Activated T-helper 9 cell treated with anti-CD3 and anti-CD28 coated beads, Interleukin-2, amount 50 U/mL, for 16 hours (primary cell): ENCODE results near the gene SLC41A3.
"Not testable (repeated sequence)": the region's sequence is repeated elsewhere in the genome, so short reads cannot be mapped to it uniquely, and the experiment has no call there.

Experiments used
- DNase-seq: peaks from one replicate; pipeline ENCODE4 v3.0.0-alpha.2; 2020; ENCODE audit warnings: low read depth

SLC41A3 gene

DNA sequence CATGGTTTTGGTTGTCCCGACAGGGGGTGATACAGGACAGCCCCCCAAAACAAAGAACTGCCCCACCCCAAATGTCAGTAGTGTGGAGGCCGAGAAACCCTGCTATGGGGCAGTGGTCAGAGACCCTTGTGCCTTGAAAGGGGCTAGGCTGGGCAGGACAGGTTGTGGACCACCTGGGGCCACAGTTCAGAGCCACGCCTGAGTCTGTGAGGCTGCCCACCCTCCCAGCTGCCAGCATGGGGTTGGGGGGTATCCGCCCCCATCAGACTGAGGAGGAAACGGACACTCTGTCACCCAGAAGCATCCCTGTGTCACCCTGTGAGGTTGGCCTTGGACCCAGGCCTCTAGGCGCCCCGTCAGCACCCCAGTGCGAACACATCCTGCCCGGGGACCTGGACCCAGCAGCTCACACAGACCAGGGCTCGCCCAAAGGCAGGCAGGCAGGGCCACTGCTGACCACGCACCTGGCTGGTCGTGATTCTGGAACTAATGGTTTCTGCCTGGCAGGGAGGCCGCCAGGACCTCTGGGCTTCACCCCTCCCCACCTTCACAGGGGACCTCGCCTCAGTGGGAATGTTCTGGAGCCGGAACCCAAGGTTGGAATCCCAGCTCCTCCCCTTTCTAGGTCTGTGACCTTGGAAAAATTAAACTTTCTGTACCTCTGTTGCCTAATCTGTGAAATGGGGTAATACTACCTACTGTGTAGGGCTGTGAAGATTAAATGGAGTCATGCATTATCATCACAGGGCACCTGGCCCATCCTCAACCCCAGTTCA is 1.4 kb downstream of the SLC41A3 start:
- no peak for DNase-seq

- DNase-seq: no peak
These were observed 2.1 kb downstream of the SLC41A3 start for GRCh38 chr3:126081618-126082361.

DNA sequence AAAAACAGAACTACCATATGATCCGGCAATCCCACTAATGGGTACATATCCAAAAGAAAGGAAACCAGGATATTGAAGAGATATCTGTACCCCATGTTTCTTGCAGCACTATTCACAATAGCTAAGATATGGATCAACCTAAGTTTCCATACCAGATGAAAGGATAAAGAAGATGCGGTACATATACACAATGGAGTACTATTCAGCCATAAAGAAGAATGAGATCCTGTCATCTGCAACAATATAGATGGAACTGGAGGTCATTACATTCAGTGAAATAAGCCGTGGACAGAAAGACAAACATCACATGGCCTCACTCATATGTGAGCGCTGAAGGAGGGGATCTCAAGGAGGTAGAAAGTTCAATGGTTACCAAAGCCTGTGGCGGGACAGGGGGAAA is 3.0 kb downstream of the SLC41A3 start:
- DNase-seq: no peak

GRCh38 chr3:126078866-126079265 is 5.1 kb downstream of the SLC41A3 start:
- DNase-seq: no peak

DNA sequence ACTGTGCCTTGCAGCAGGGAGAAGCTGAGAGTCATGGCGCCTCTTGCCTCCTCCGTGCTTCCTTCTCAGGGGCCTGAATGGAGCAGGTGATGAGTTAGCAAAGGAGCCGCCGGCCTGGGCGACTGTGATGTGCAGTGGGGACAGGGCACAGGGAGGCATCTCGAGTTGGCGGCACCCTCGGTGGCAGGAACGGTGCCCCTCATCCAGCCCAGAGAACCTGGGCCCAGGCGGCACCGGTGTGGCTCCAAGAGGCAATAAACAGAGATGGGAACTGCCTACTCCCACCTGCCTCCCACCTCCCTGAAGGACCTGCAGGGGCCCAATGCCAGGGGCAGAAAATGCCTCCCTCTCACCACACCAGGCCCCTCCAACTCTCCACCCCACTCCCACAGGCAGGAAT is 6.2 kb downstream of the SLC41A3 start:
- no peak for DNase-seq

- no peak for DNase-seq
These were observed 7.8 kb downstream of the SLC41A3 start for GRCh38 chr3:126076140-126076539.

GRCh38 chr3:126070146-126070545 is 13.8 kb downstream of the SLC41A3 start:
- DNase-seq: no peak

DNA sequence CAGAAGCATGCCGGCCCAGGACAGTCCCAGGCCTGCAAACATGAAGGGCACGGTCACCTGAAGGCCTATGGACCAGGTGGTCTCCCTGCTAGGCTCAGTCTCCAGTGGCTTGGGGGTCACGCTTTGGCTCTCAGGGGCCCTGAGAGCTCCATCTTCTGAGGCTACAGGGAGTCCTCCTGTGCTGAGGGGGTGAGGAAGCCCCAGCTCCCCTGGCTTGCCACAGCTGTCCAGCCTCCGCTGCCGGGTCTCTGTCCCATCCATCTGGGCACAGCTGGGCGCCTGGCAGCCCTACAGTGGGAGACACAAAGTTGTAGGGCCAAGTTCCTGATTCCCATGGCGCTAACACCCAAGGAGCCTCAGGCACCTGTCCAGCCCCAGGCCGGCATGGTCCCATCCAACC is 16.0 kb downstream of the SLC41A3 start:
- DNase-seq: no peak

GRCh38 chr3:126066676-126067075 is 17.2 kb downstream of the SLC41A3 start:
- DNase-seq: not testable (repeated sequence)

DNA sequence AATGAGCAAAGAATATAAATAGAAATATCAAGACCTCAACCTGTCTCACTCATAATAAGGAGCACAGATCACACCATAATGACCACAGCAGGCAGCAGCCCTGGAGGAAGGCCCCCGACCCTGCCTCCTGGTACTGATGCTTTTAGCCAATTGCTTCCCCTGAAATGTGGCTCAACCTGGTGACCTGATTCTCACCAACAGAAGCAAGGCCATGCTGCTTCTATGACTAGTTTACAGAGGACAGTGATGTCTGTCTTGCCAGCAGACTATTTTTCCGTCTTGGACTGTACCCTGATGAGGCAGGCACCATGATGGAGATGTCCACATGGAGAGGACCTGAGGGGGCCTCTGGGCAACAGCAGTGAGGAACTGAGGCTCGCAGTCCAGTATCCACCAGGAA is 18.0 kb downstream of the SLC41A3 start:
- DNase-seq: no peak

DNA sequence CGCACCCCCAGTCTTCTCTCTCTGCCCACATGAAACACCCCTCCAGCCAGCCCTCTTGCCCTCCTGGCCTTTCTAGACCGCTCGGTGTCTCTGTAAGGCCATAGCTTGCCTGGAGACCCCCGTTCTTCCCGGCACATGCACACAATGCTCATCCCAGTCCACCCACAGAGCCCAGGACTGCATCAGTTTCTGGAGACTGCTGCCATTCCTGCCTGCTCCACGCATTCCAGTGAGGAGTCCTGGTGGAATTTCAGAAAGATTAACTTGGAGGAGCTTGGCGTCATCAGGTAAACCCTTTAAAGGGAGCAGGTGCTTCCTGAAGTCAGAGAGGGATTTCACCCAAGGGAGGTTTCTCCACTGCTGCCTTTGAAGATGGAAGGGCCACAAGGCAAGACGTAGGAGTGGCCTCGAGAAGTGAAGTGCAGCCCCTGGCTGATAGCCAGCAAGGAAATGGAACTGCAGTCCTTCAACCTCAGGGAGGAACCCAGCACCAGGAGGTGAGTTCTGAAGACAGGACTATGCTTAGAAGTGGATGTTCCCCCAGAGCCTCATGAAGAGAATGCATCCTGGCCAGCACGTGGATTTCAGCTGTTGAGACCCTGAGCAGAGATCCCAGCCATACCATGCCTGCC is 19.2 kb downstream of the SLC41A3 start:
- no peak for DNase-seq

DNA sequence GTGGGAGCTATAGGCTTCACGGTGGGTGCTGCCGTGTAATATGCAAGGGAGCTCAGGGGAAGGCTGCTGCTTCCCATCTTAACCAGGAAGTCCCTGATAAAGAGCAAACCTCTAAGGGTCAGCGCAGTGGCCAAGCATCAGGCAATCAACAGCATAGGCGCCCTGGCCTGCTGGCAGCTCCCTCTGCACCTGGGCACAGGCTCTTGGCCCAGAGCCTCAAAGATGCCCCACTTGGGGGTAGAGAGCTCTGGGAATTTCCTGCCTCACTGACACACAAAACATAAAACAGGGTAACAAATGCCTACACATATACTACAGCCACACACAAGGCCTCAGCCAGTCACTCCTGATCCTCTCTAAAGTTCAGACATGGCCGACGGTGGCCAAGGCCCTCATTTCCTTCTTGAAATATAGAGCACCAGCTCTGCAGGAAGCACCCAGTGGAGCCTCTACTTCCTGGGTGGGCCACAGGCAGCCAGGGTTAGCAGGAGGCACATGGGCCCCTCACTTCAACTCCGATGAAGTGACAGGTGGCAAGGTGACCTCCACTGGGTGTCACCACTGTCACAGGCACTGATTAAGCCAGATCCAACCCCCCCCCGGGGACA is 20.5 kb downstream of the SLC41A3 start:
- no peak for DNase-seq

- no peak for DNase-seq
These were observed 22.5 kb downstream of the SLC41A3 start for GRCh38 chr3:126061301-126062032.

DNA sequence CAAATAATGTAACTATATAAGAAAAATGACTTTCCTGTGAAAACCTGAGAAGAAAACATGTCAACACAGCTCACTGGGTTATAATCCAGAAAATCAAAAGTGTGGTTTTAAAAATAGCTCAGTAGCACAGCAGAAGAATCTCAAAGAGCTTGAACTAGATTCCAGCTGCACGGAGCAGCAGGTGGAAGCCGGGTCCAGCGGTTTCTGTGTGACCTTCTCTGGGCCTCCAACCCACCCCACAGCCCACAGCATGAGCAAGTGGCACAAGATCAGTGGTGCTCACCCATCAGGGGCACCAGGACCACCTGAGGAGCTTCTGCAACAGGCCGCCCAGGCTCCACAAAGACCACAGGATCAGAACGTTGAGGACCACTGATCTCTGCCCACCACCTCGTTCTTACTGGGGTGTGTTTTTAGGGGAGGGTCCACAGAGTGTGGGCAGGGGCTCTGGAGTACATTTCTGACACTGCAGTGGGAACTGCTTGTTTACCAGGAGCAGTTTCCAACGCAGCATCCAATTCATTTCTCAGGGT is 23.2 kb downstream of the SLC41A3 start:
- no peak for DNase-seq

DNA sequence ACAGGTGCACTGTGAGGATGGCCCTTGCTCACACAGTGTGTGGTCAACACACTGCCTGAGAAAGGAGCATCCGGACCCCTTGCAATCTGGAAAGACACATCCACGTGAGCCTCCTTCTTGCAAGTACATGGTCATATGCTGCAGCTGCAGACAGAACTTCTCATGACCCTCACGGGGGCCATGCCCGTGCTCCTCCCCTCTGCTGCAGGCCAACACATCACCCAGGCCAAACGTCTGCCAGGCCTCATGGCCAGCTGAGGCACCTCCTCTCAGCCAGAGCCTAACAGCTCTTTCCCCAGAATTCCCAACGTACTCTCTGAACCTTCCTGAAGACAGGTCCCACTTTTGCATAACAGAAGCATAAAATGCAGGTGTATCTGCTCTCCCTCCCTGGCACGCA is 25.3 kb downstream of the SLC41A3 start:
- no peak for DNase-seq

GRCh38 chr3:126057936-126058335 is 26.0 kb downstream of the SLC41A3 start:
- DNase-seq: no peak

DNA sequence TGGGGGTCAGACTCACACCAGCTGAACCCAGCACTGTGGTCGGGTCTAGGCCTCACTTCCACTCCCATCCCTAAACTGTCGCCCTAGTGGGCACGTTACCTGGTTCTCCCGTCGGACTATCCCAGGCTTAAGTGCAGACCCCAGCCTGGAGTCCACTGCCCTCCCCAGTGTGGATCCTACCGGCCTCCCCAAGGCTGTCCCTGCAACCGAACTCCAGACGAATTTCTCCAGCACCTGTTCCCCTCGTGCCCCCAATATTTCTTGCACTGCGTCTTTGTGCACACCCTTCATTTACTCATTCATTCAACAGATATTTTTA is 26.5 kb downstream of the SLC41A3 start:
- DNase-seq: no peak

DNA sequence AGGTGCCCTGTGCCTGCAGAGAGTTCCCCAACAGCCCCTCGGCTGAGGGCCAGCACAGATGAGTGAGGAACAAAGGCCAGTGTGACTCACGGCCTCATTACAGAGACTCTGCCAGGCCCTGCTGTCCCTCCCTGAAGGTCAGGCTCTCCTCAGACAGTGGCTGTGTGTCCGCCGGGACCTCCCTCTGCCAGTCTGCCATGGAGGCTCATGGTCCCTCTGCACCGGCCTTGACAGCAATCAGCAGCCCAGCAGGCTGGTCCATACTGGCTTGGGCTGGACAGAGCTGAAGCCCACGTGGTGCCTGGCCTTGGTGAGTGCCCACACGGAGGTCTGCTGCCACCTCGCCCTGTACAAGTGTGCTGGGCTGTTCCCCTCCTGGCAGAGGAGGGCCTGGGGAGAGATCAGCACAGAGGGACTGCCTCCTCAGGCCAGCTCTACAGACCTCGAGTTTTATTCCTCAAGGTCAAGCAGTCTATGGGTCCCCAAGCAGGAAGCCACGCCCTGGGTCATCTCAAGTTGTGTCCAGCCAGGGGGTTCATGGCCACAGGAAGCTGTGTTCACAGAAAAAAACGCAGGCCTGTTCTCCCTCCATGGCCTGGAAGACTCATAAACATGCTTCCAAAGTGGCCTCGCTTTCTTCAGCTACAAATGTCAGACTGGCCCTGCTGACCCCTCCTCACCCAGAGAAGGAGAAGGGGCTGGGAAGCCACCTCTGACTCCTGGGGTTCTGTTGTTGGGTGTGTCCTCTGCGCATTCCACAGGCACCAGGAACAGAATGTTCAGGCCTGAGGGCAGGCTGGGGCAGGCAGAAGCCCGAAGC is 27.0 kb downstream of the SLC41A3 start:
- DNase-seq: no peak

DNA sequence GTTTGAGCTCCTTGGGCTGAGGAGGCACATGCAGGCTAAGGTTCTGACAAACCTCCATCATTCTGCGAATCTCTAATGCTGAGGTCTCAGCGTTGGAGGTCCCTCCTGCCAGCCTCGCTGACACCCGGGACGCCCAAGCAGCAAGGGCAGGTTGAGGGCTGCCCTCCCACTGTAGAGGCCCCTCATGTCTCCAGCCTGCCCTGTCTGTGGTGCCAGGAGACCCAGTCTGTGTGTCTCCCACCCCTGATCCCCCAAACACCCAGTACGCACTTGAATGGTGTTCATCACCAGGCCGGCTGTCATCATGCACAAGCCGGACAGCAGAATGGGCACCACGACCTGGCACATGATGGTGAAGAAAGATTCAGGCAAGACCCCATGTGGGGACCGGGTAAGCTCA is 27.8 kb downstream of the SLC41A3 start:
- no peak for DNase-seq

DNA sequence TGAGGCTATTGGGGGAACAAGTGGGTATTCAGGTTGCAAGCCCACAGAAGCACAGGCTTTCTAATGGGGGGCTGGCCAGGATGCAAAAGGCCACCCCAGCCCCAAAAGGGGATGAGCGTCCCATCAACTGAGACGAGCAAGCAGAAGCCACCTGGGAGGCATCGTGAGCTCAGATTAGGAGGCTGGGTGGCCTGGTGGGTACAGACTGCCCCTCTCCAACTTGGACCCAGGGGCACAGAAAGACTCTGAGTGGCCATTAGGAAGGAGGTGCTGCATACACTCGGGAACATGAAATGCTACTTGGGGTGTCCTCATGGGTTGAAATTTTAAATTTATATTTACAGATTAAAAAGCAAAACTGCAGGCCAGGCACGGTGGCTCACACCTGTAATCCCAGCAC is 29.1 kb downstream of the SLC41A3 start:
- DNase-seq: no peak

DNA sequence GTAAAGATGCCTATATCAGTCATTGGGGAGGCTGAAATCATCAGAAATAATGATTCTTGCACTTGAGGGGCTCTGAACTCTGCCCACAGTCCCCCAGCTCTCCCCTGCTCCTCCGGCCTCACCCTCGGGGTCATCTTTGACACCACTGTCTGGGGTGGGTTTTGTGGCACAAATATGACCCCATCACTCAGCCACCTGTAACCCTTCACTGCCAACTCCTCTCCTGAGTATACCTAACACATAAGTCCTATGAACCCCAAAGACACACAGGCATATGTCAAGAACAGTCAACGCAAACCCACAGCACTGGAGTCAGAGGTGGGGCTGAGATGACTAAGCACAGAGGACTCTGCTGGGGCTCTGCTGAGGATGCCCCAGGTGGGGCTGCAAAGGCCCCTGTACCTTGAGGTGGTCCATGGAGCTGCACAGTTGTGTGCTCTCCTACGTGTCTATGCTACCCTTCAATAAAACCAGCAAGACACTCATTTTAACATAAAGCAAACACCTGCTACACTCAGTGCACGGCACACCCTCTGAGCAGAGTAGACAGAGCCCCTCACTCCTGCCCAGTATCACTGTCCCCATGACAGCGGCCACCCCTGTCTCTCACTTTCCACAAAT is 29.9 kb downstream of the SLC41A3 start:
- no peak for DNase-seq
